Natural killer cell (primary cell): ENCODE data around the gene LY6G5B. TPM values are rescaled to one million over a fixed set of nuclear protein-coding genes. Genes with fewer than 3 reads are reported as not detected.
"Not testable (repeated sequence)": the region's sequence is repeated elsewhere in the genome, so short reads cannot be mapped to it uniquely, and the experiment has no call there.

Experiments used
- ATAC-seq, 3 donors: fragments of 150-1000 bp in 2 of 3; fragments of 200-7000 bp in 1 of 3; cut with Tn5 transposase; 1 replicate in 1 of 3; 2 replicates in 2 of 3; pipeline ENCODE4 v1.10.0; 2021; ENCODE audit warnings: mild to moderate bottlenecking in 2 of 3, moderate library complexity in 2 of 3
- DNase-seq, 2 donors: peaks; one replicate each; pipeline versions ENCODE4 v3.0.0 to v3.0.0-alpha.2; 2013 to 2021; ENCODE audit warnings: mixed read lengths in 1 of 2
- H3K27ac ChIP-seq: one replicate; pipeline ENCODE4 v1.5.1; 2013; ENCODE audit warnings: mild to moderate bottlenecking, low read length
- H3K27me3 ChIP-seq: one replicate; pipeline ENCODE4 v1.6.1; 2013; ENCODE audit warnings: low read length; ENCODE audit not compliant: control insufficient read depth, insufficient read depth
- H3K36me3 ChIP-seq: one replicate; pipeline ENCODE4 v1.6.1; 2013; ENCODE audit warnings: low read length; ENCODE audit not compliant: control insufficient read depth, insufficient read depth
- H3K4me1 ChIP-seq: one replicate; pipeline ENCODE4 v1.6.1; 2013; ENCODE audit warnings: low read length; ENCODE audit not compliant: control insufficient read depth, insufficient read depth
- H3K4me3 ChIP-seq: one replicate; pipeline ENCODE4 v1.5.1; 2013; ENCODE audit warnings: low read length
- H3K9me3 ChIP-seq: one replicate; pipeline ENCODE4 v1.6.1; 2013; ENCODE audit warnings: low read length; ENCODE audit not compliant: control insufficient read depth, insufficient read depth
- H3K27ac Mint-ChIP-seq, 2 donors: one replicate each; pipeline ENCODE4 v1.8.0; 2022; ENCODE audit warnings: mild to moderate bottlenecking in 2 of 2, mixed read lengths in 2 of 2, moderate library complexity in 1 of 2
- H3K27me3 Mint-ChIP-seq, 2 donors: one replicate each; pipeline ENCODE4 v1.8.0; 2022; ENCODE audit warnings: low read depth in 2 of 2, mixed read lengths in 2 of 2
- H3K36me3 Mint-ChIP-seq: one replicate; pipeline ENCODE4 v1.8.0; 2022; ENCODE audit warnings: mixed read lengths
- H3K4me1 Mint-ChIP-seq, 2 donors: one replicate each; pipeline ENCODE4 v1.8.0; 2022; ENCODE audit warnings: mixed read lengths in 2 of 2
- H3K4me3 Mint-ChIP-seq: one replicate; pipeline ENCODE4 v1.8.0; 2022; ENCODE audit warnings: mild to moderate bottlenecking, moderate library complexity, mixed read lengths
- H3K9me3 Mint-ChIP-seq, 2 donors: one replicate each; pipeline ENCODE4 v1.8.0; 2022; ENCODE audit warnings: mixed read lengths in 2 of 2
- CTCF ChIP-seq: fragments of 200-600 bp; IDR thresholded peaks from one replicate; pipeline ENCODE4 v1.8.0; 2022; ENCODE audit warnings: antibody characterized with exemption
- WGBS: methylation state at CpG from one replicate; pipeline ENCODE4 v1.1.7; 2013; ENCODE audit warnings: missing lambda C conversion rate; ENCODE audit not compliant: insufficient coverage; 5-methylcytosine and 5-hydroxymethylcytosine counted together
- intact Hi-C: fragments of 100-400 bp; cut with micrococcal nuclease; formaldehyde crosslinking; loops from one replicate; pipeline ENCODE4 v1.14.2; 2022
- total RNA-seq, 4 donors: library from RNA; stranded (reverse); fragments of 120-200 nt in 1 of 4; gene quantifications; one replicate each; pipeline versions ENCODE4 v1.2.3 to v1.2.4, GENCODE V29; 2013 to 2022

LY6G5B gene
- total RNA-seq, 3 donors from 2014 or later (not counting 1 experiment from before 2014, with no cell fraction given): 39.9 to 50.0 (median 46.0) TPM

DNA sequence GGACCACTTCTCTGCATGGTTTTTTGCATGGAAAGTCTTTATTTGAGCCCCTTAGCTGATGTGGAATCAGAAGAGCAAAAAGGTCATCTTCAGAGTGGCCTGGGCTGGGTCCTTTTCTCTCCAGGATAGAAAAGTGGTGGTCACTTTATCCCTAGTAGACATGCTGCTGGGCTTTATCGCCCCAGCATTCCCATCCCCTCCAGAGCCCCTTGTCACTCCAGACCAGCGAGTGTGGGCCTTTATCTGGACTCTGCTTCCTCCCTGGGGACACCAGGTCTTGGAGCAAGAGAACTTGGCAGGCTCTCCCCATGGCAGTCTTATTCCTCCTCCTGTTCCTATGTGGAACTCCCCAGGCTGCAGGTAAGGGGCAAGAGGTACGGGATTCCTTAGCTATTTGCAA lies 36.8 kb downstream of the LY6G5B start, which contains the start of gene LY6G6F:
Gene LY6G6F, plus strand, starts transcription at position 268 of the 400 bp plus-strand sequence. Its CDS starts 41 bp downstream, at position 309.
- Mint-ChIP-seq H3K36me3 (no peaks in the 10 kb centered on the region), H3K4me1 (peaks cover 26 to 28% of the 10 kb centered on the region in 2 donors), H3K4me3 (no peak within 1 kb of the TSS), H3K27ac (no peak within 1 kb of the TSS), H3K9me3 (no peaks in the 10 kb centered on the region), H3K27me3 (no peaks in the 10 kb centered on the region)
- intact Hi-C loops: no loop called here
- no peaks in the 10 kb centered on the region for H3K9me3 ChIP-seq
- H3K4me1 ChIP-seq: peaks cover 32% of the 10 kb centered on the region
- H3K36me3 ChIP-seq: peaks cover under 1% of the 10 kb centered on the region
- DNase-seq (no peak), ATAC-seq (no peak)
- no peak for TF ChIP-seq CTCF
- H3K27me3 ChIP-seq: no peaks in the 10 kb centered on the region
- no peak within 1 kb of the TSS for H3K27ac ChIP-seq
- H3K4me3 ChIP-seq: no peak within 1 kb of the TSS
- WGBS: 90% methylated on average over 2 of the region's 3 CpGs

DNA sequence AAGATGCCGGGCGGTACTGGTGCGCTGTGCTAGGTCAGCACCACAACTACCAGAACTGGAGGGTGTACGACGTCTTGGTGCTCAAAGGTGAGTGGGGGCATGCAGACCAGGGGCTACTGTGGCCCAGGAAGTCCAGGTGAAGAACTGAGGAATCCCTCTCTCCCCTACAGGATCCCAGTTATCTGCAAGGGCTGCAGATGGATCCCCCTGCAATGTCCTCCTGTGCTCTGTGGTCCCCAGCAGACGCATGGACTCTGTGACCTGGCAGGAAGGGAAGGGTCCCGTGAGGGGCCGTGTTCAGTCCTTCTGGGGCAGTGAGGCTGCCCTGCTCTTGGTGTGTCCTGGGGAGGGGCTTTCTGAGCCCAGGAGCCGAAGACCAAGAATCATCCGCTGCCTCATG lies 37.9 kb downstream of the LY6G5B start:
- TF ChIP-seq CTCF: no peak
- Mint-ChIP-seq H3K27ac (no peak overlapping the region), H3K27me3 (no peaks in the 10 kb centered on the region), H3K9me3 (no peaks in the 10 kb centered on the region), H3K4me1 (peaks cover 23% of the 10 kb centered on the region in 2 donors), H3K36me3 (no peaks in the 10 kb centered on the region), H3K4me3 (no peak overlapping the region)
- no peak for DNase-seq
- no peak overlapping the region for H3K4me3 ChIP-seq
- intact Hi-C loops: no loop called here
- H3K4me1 ChIP-seq: peaks cover 22% of the 10 kb centered on the region
- H3K9me3 ChIP-seq: no peaks in the 10 kb centered on the region
- H3K27ac ChIP-seq: no peak overlapping the region
- WGBS: 87% methylated on average over 10 of the region's 10 CpGs
- ATAC-seq: no peak
- no peaks in the 10 kb centered on the region for H3K27me3 ChIP-seq
- no peaks in the 10 kb centered on the region for H3K36me3 ChIP-seq

DNA sequence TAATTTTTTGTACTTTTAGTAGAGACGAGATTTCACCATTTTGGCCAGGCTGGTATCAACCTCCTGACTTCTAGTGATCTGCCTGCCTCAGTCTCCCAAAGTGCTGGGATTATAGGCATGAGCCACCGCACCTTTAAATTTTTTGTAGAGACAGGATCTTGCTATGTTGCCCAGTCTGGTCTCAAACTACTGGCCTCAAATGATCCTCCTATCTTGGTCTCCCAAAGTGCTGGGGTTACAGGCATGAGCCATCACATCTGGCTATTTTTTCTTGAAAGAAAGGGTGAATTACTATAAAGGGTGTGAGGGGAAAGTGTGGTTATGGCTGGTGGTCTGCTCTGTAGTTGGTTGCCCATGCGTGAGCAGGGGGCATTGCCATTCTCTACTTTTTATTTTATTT lies 38.4 kb downstream of the LY6G5B start:
- H3K4me3 Mint-ChIP-seq: no peak overlapping the region

GRCh38 chr6:31709157-31709556 lies 39.4 kb downstream of the LY6G5B start:
- H3K27me3 Mint-ChIP-seq, H3K4me3 ChIP-seq, DNase-seq, intact Hi-C loops, H3K27ac ChIP-seq, H3K9me3 ChIP-seq, H3K36me3 Mint-ChIP-seq, H3K9me3 Mint-ChIP-seq, H3K36me3 ChIP-seq, H3K27ac Mint-ChIP-seq, H3K27me3 ChIP-seq, ATAC-seq, H3K4me3 Mint-ChIP-seq: not testable (repeated sequence)
- H3K4me1 ChIP-seq: peaks cover 14% of the 10 kb centered on the region
- WGBS: 90% methylated on average over 9 of the region's 11 CpGs
- H3K4me1 Mint-ChIP-seq: peaks cover 16 to 19% of the 10 kb centered on the region in 2 donors

More for the DNA sequence above, 38.4 kb downstream of the LY6G5B start:
- no peaks in the 10 kb centered on the region for H3K9me3 Mint-ChIP-seq
- no peak overlapping the region for H3K27ac Mint-ChIP-seq
- TF ChIP-seq CTCF: no peak
- Histone ChIP-seq H3K36me3 (no peaks in the 10 kb centered on the region), H3K27ac (no peak overlapping the region), H3K9me3 (no peaks in the 10 kb centered on the region), H3K4me3 (no peak overlapping the region), H3K27me3 (no peaks in the 10 kb centered on the region), H3K4me1 (peaks cover 22% of the 10 kb centered on the region)
- peaks cover 20% of the 10 kb centered on the region in 2 donors for H3K4me1 Mint-ChIP-seq
- H3K36me3 Mint-ChIP-seq: no peaks in the 10 kb centered on the region
- intact Hi-C loops: no loop called here
- no peaks in the 10 kb centered on the region for H3K27me3 Mint-ChIP-seq
- DNase-seq (no peak), ATAC-seq (no peak)
- 95% methylated on average over 2 of the region's 3 CpGs for WGBS
